H1 (cell line): ENCODE measurements around the gene CAB39L. TPM values are rescaled to one million over a fixed set of nuclear protein-coding genes. Genes with fewer than 3 reads are reported as not detected.

Experiments
- CTCF ChIA-PET: fragments of 300-600 bp; sonication (Branson Sonifier 250); formaldehyde crosslinking; loops from one replicate; lab custom pipeline; 2021; ENCODE audit not compliant: partially characterized antibody; lab: Charles Lee
- POLR2A ChIA-PET: fragments of 300-600 bp; sonication (Branson Sonifier 250); formaldehyde crosslinking; loops from one replicate; lab custom pipeline; 2021; ENCODE audit warnings: inconsistent platforms; ENCODE audit not compliant: partially characterized antibody; lab: Charles Lee
- DNase-seq, 2 experiments: peaks; one replicate each; pipeline versions ENCODE4 v3.0.0 to v3.0.0-alpha.2; 2010 to 2022; ENCODE audit warnings: low spot score in 2 of 2, low read depth in 1 of 2, mixed read lengths in 1 of 2
- FAIRE-seq: peaks from 2 replicates; lab custom pipeline; 2011; peaks lifted over from hg19 to GRCh38; lab: Jason Lieb, UNC
- H2AFZ ChIP-seq: 2 replicates; pipeline ENCODE4 v1.8.1; 2012; ENCODE audit warnings: low read length, inconsistent platforms
- H2AK5ac ChIP-seq: 2 replicates; pipeline ENCODE4 v1.6.1; 2013; ENCODE audit warnings: low read depth, low read length
- H2BK120ac ChIP-seq: replicated peaks from 2 replicates; pipeline ENCODE3; 2013; ENCODE audit warnings: low read depth, low read length, inconsistent platforms
- H2BK12ac ChIP-seq: 2 replicates; pipeline ENCODE4 v1.6.1; 2013; ENCODE audit warnings: low read depth, low read length
- H2BK15ac ChIP-seq: 2 replicates; pipeline ENCODE4 v1.6.1; 2013; ENCODE audit warnings: low read length
- H2BK20ac ChIP-seq: 2 replicates; pipeline ENCODE4 v1.6.1; 2013; ENCODE audit warnings: low read length
- H2BK5ac ChIP-seq: 2 replicates; pipeline ENCODE4 v1.6.1; 2013; ENCODE audit warnings: low read depth, low read length
- H3K14ac ChIP-seq: 2 replicates; pipeline ENCODE4 v1.6.1; 2013; ENCODE audit warnings: inconsistent platforms; ENCODE audit not compliant: insufficient read length
- H3K18ac ChIP-seq: 2 replicates; pipeline ENCODE4 v1.6.1; 2013; ENCODE audit warnings: low read length; ENCODE audit errors: extremely low read depth
- H3K23ac ChIP-seq: 2 replicates; pipeline ENCODE4 v1.6.1; 2013; ENCODE audit warnings: inconsistent platforms; ENCODE audit not compliant: insufficient read length
- H3K23me2 ChIP-seq: 2 replicates; pipeline ENCODE4 v1.6.1; 2013; ENCODE audit warnings: low read depth, low read length
- H3K27ac ChIP-seq: 2 replicates; pipeline ENCODE4 v1.6.1; 2011; ENCODE audit warnings: low read depth, low read length, inconsistent platforms
- H3K27me3 ChIP-seq, 4 experiments: replicated peaks in 1 of 4; 1 replicate in 1 of 4; 2 replicates in 3 of 4; pipeline versions ENCODE4 v1.6.1 to v1.8.1; 2011 to 2013; ENCODE audit warnings: low read length in 3 of 4, mild to moderate bottlenecking in 3 of 4, inconsistent platforms in 2 of 4, mixed read lengths in 2 of 4, moderate library complexity in 1 of 4; ENCODE audit not compliant: control insufficient read depth in 3 of 4, insufficient read depth in 3 of 4; ENCODE audit errors: extremely low read depth in 1 of 4
- H3K36me3 ChIP-seq, 4 experiments: 2 replicates each; pipeline versions ENCODE4 v1.6.1 to v1.8.1; 2011 to 2013; ENCODE audit warnings: mild to moderate bottlenecking in 4 of 4, low read length in 3 of 4, moderate library complexity in 2 of 4, control low read depth in 1 of 4, inconsistent platforms in 1 of 4; ENCODE audit not compliant: insufficient read depth in 4 of 4, control insufficient read depth in 2 of 4
- H3K4ac ChIP-seq: replicated peaks from 2 replicates; pipeline ENCODE3; 2013; ENCODE audit warnings: low read length, low read depth, mixed read lengths, inconsistent platforms; ENCODE audit not compliant: insufficient read length
- H3K4me1 ChIP-seq, 4 experiments: replicated peaks in 1 of 4; 1 replicate in 1 of 4; 2 replicates in 3 of 4; pipeline versions ENCODE4 v1.6.1 to v1.8.1; 2011 to 2013; ENCODE audit warnings: low read length in 3 of 4, inconsistent platforms in 2 of 4, mixed read lengths in 1 of 4; ENCODE audit not compliant: insufficient read depth in 4 of 4, control insufficient read depth in 3 of 4
- H3K4me2 ChIP-seq, 2 experiments: 2 replicates each; pipeline versions ENCODE4 v1.6.1 to v1.8.1; 2011 to 2013; ENCODE audit warnings: low read depth in 2 of 2, low read length in 2 of 2, control low read depth in 1 of 2, inconsistent platforms in 1 of 2, mild to moderate bottlenecking in 1 of 2; ENCODE audit not compliant: insufficient read depth in 1 of 2
- H3K4me3 ChIP-seq, 4 experiments: fragments of 200-600, 300-600 bp in 1 of 4; sonication (generic), shearing (Covaris generic), sonication (Bioruptor Twin) in 1 of 4; 2 replicates each; pipeline versions ENCODE4 v1.5.1 to v1.8.1; 2011 to 2016; ENCODE audit warnings: low read length in 4 of 4, low read depth in 3 of 4, control low read depth in 2 of 4, inconsistent platforms in 2 of 4, mild to moderate bottlenecking in 2 of 4, mixed read lengths in 1 of 4, moderate library complexity in 1 of 4; ENCODE audit not compliant: insufficient read depth in 2 of 4; ENCODE audit errors: extremely low read depth in 1 of 4
- H3K56ac ChIP-seq: replicated peaks from 2 replicates; pipeline ENCODE3; 2013; ENCODE audit warnings: low read depth, mild to moderate bottlenecking, mixed read lengths, low read length, inconsistent platforms; ENCODE audit not compliant: insufficient read length
- H3K79me1 ChIP-seq: 2 replicates; pipeline ENCODE4 v1.6.1; 2013; ENCODE audit warnings: low read depth, low read length, control low read depth
- H3K79me2 ChIP-seq, 2 experiments: 2 replicates each; pipeline versions ENCODE4 v1.6.1 to v1.8.1; 2012 to 2013; ENCODE audit warnings: low read length in 2 of 2, mild to moderate bottlenecking in 2 of 2, inconsistent platforms in 1 of 2; ENCODE audit not compliant: insufficient read depth in 2 of 2, control insufficient read depth in 1 of 2
- H3K9ac ChIP-seq, 4 experiments: replicated peaks in 1 of 4; 1 replicate in 1 of 4; 2 replicates in 3 of 4; pipeline versions ENCODE4 v1.6.1 to v1.8.1; 2011 to 2013; ENCODE audit warnings: low read depth in 3 of 4, low read length in 3 of 4, control low read depth in 2 of 4, mild to moderate bottlenecking in 2 of 4, moderate library complexity in 2 of 4, inconsistent platforms in 1 of 4; ENCODE audit errors: extremely low read depth in 1 of 4
- H3K9me3 ChIP-seq, 2 experiments: 2 replicates each; pipeline versions ENCODE4 v1.6.1 to v1.8.1; 2012 to 2013; ENCODE audit warnings: mild to moderate bottlenecking in 2 of 2, moderate library complexity in 2 of 2, control low read depth in 1 of 2, inconsistent platforms in 1 of 2, low read depth in 1 of 2, low read length in 1 of 2, mixed read lengths in 1 of 2; ENCODE audit not compliant: insufficient read depth in 2 of 2
- H4K20me1 ChIP-seq, 2 experiments: replicated peaks in 1 of 2; 2 replicates each; pipeline versions ENCODE3 to v1.8.1; 2011 to 2013; ENCODE audit warnings: inconsistent platforms in 2 of 2, low read length in 2 of 2, mild to moderate bottlenecking in 1 of 2; ENCODE audit not compliant: insufficient read depth in 2 of 2, control insufficient read depth in 1 of 2
- H4K5ac ChIP-seq: 2 replicates; pipeline ENCODE4 v1.6.1; 2013; ENCODE audit warnings: low read length, low read depth, mixed read lengths, inconsistent platforms; ENCODE audit not compliant: insufficient read length
- H4K8ac ChIP-seq: 2 replicates; pipeline ENCODE4 v1.8.0; 2013; ENCODE audit warnings: mild to moderate bottlenecking, moderate library complexity, low read length, inconsistent platforms; ENCODE audit not compliant: insufficient read depth; ENCODE audit errors: extremely low read depth
- H4K91ac ChIP-seq: replicated peaks from 2 replicates; pipeline ENCODE3; 2013; ENCODE audit warnings: low read length, mixed read lengths, inconsistent platforms; ENCODE audit not compliant: insufficient read length
- BRCA1 ChIP-seq: IDR thresholded peaks from 2 replicates; pipeline ENCODE4 v1.6.1; 2012; ENCODE audit warnings: low read depth, low read length, improper control_type of control experiment
- CHD1 ChIP-seq: IDR thresholded peaks from 2 replicates; pipeline ENCODE4 v1.6.1; 2012; ENCODE audit warnings: low read depth, low read length, improper control_type of control experiment
- CHD2 ChIP-seq: IDR thresholded peaks from 2 replicates; pipeline ENCODE4 v1.6.1; 2012; ENCODE audit warnings: low read length, improper control_type of control experiment
- GABPA ChIP-seq: IDR thresholded peaks from 2 replicates; pipeline ENCODE4 v1.6.1; 2011; ENCODE audit warnings: mild to moderate bottlenecking, low read length, moderate library complexity, borderline replicate concordance; ENCODE audit not compliant: insufficient read depth
- HDAC6 ChIP-seq: IDR thresholded peaks from one replicate; pipeline ENCODE4 v1.7.1; 2012; ENCODE audit warnings: low read depth, mild to moderate bottlenecking, inconsistent platforms, low read length, moderate library complexity
- NANOG ChIP-seq: IDR thresholded peaks from 2 replicates; pipeline ENCODE4 v1.6.1; 2011; ENCODE audit warnings: low read length, low read depth, mild to moderate bottlenecking, inconsistent platforms; ENCODE audit not compliant: insufficient read depth, poor library complexity, severe bottlenecking
- POLR2AphosphoS5 ChIP-seq: IDR thresholded peaks from 2 replicates; pipeline ENCODE4 v1.6.1; 2011; ENCODE audit warnings: low read depth, low read length
- SP2 ChIP-seq: IDR thresholded peaks from 2 replicates; pipeline ENCODE4 v1.6.1; 2012; ENCODE audit warnings: mild to moderate bottlenecking, low read length, inconsistent platforms
- WGBS, 2 experiments: shearing (Covaris generic) in 1 of 2; methylation state at CpG; one replicate each; pipeline versions ENCODE4 v1.1.6 to v1.1.7; 2013 to 2015; ENCODE audit warnings: low lambda C conversion rate in 2 of 2, mixed read lengths in 2 of 2, inconsistent platforms in 1 of 2, low coverage in 1 of 2, missing lambda C conversion rate in 1 of 2; ENCODE audit not compliant: insufficient replicate concordance in 2 of 2, insufficient coverage in 1 of 2, insufficient read length in 1 of 2; ENCODE audit errors: extremely low coverage in 1 of 2, missing lambda C conversion rate in 1 of 2; 5-methylcytosine and 5-hydroxymethylcytosine counted together
- polyA plus RNA-seq, 7 experiments: library from polyadenylated mRNA; depleted of rRNA in 3 of 7; stranded (reverse) in 5 of 7; unstranded in 2 of 7; fragments of >200 nt in 5 of 7; fragments of 200-250 nt in 2 of 7; gene quantifications; 1 replicate in 5 of 7; 2 replicates in 1 of 7; 4 replicates in 1 of 7; pipeline versions ENCODE4 v1.2.1 to v1.2.3, GENCODE V29; 2011 to 2013; ENCODE audit warnings: missing spikeins in 2 of 7, mixed read lengths in 2 of 7
- total RNA-seq: library from RNA; stranded (reverse); fragmentation: NEBNext Ultra II Directional; extraction: Animal tissue kit (Norgen Biotek cat#: 25700); gene quantifications from 2 replicates; pipeline ENCODE4 v1.2.1, GENCODE V29; 2021
- TF ChIP-seq, protein P1 (sequence below): IDR thresholded peaks from 2 replicates; pipeline ENCODE4 v1.6.1; 2012; ENCODE audit warnings: inconsistent platforms

CAB39L gene
- total and polyA plus RNA-seq, 2 of the 8 experiments (the other 6 are each of a cell fraction or from before 2014, with no cell fraction given): 2.5 to 4.8 TPM

DNA sequence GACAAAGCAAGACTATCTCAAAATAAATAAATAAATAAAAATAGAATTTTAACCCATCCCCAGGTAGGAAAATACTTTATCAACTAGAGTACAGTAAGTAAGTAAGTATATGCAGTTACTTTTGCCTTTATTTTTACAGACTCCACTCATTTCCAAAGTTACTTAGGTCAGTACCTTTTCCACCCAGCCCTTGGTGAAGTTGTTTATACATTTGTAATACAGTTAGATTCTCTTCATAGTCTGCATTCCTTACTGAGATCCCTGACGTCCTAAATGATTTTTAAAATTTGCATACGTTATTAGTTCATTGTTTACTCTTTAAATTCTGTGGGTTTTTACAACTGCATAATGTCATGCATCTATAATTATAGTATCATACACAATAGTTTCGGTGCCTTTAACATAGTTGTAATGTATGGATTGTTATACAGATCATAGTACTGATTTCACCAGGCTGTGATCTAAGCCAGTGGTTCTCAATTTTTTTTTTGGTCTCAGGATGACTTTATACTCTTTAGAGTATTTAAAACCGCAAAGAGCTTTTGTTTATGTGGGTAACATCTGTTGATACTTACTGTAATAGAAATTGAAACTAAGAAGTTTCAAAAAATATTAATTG, 10.6 kb upstream of the CAB39L start:
- Histone ChIP-seq H4K8ac (no peak overlapping the region), H3K4me2 (no peak overlapping the region), H3K79me2 (no peaks in the 10 kb centered on the region), H3K27me3 (no peaks in the 10 kb centered on the region), H4K5ac (no peak overlapping the region), H2AFZ (no peak overlapping the region), H3K4me3 (no peak overlapping the region), H2AK5ac (no peak overlapping the region), H2BK12ac (no peak overlapping the region), H3K4ac (no peak overlapping the region), H3K18ac (no peak overlapping the region), H3K27ac (no peak overlapping the region), H3K56ac (no peak overlapping the region), H2BK20ac (no peak overlapping the region), H4K20me1 (no peaks in the 10 kb centered on the region), H3K36me3 (no peaks in the 10 kb centered on the region), H3K14ac (no peak overlapping the region), H3K23me2 (no peaks in the 10 kb centered on the region), H3K9ac (no peak overlapping the region), H3K9me3 (no peaks in the 10 kb centered on the region), H3K4me1 (no peaks in the 10 kb centered on the region), H4K91ac (no peak overlapping the region), H3K79me1 (no peaks in the 10 kb centered on the region), H2BK15ac (no peak overlapping the region), H2BK120ac (no peak overlapping the region), H3K23ac (no peak overlapping the region), H2BK5ac (no peak overlapping the region)
- 66% methylated on average over 4 of the region's 4 CpGs; no CpG with 5 or more reads in 1 of the 2 experiments for WGBS, 2 experiments
- DNase-seq (no peak), FAIRE-seq (no peak)
- no peak for TF ChIP-seq HDAC6
- no peak for TF ChIP-seq NANOG
- TF ChIP-seq SP2: no peak
- TF ChIP-seq, protein P1, sequence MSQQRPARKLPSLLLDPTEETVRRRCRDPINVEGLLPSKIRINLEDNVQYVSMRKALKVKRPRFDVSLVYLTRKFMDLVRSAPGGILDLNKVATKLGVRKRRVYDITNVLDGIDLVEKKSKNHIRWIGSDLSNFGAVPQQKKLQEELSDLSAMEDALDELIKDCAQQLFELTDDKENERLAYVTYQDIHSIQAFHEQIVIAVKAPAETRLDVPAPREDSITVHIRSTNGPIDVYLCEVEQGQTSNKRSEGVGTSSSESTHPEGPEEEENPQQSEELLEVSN: no peak
- no peak for TF ChIP-seq GABPA
- TF ChIP-seq CHD2: no peak
- TF ChIP-seq POLR2AphosphoS5: no peak
- no peak for TF ChIP-seq BRCA1
- TF ChIP-seq CHD1: no peak
- ChIA-PET POLR2A (interaction anchor here (4.5 kb wide), 1 partner anchor 11 kb away, joined by 17 read pairs; the partner anchor contains the start of genes CAB39L and SETDB2), CTCF (interaction anchor here (0.6 to 1.2 kb wide), 3 partner anchors 63 to 232 kb away, joined by 3 read pairs; no protein-coding TSS in a partner anchor)
